Pancreas (tissue), 10 donors: ENCODE measurements around the gene FRMD4A. TPM values are rescaled to one million over a fixed set of nuclear protein-coding genes. Genes with fewer than 3 reads are reported as not detected.
"Not testable (repeated sequence)": the region's sequence is repeated elsewhere in the genome, so short reads cannot be mapped to it uniquely, and the experiment has no call there.

Experiments used
- ATAC-seq, 4 donors: fragments of 200-7000 bp; cut with Tn5 transposase; one replicate each; pipeline versions ENCODE4 v1.8.0 to v1.9.1; 2020; ENCODE audit warnings: mild to moderate bottlenecking in 4 of 4, moderate library complexity in 4 of 4
- DNase-seq, 6 donors: peaks; one replicate each; pipeline ENCODE4 v3.0.0-alpha.2; 2020
- FAIRE-seq: peaks from 2 replicates; lab custom pipeline; 2012; peaks lifted over from hg19 to GRCh38; lab: Jason Lieb, UNC
- H3K27ac ChIP-seq, 4 donors: fragments of 200-600 bp; sonication (generic); 1 replicate in 3 of 4; 2 replicates in 1 of 4; pipeline versions ENCODE4 v1.5.0 to v1.8.0; 2020
- H3K27me3 ChIP-seq, 4 donors: fragments of 200-600 bp; one replicate each; pipeline ENCODE4 v1.8.0; 2021
- H3K36me3 ChIP-seq, 3 donors: fragments of 200-600 bp; sonication (generic) in 1 of 3; one replicate each; pipeline versions ENCODE4 v1.5.0 to v1.8.0; 2020 to 2021
- H3K4me1 ChIP-seq, 3 donors: fragments of 200-600 bp; one replicate each; pipeline ENCODE4 v1.8.0; 2021
- H3K4me3 ChIP-seq, 4 donors: fragments of 200-600 bp; sonication (generic) in 2 of 4; one replicate each; pipeline versions ENCODE4 v1.5.0 to v1.8.0; 2020 to 2021
- H3K9me3 ChIP-seq, 4 donors: fragments of 200-600 bp; one replicate each; pipeline ENCODE4 v1.8.0; 2021
- WGBS, 2 donors: extraction: QIAGEN DNeasy Blood & Tissue Kit; methylation state at CpG; one replicate each; pipeline ENCODE4 v1.1.7; 2013; 5-methylcytosine and 5-hydroxymethylcytosine counted together
- intact Hi-C, 3 donors: fragments of 100-400 bp; cut with DNase I; formaldehyde crosslinking; loops; one replicate each; pipeline versions ENCODE4 v1.11.1 to v1.14.2; 2022
- polyA plus RNA-seq, 2 donors: library from polyadenylated mRNA; stranded (reverse); fragments of 200-250 nt; gene quantifications; one replicate each; pipeline ENCODE4 v1.2.3, GENCODE V29; 2013
- total RNA-seq, 6 donors: library from RNA; stranded (reverse); fragmentation: NEBNext Ultra II Directional in 4 of 6; extraction: Animal tissue kit (Norgen Biotek cat#: 25700) in 4 of 6; gene quantifications; one replicate each; pipeline versions ENCODE4 v1.2.1 to v1.2.4, GENCODE V29; 2021 to 2023
- TF ChIP-seq, protein P1 (sequence below), 4 donors: fragments of 200-600 bp; sonication (generic) in 3 of 4; IDR thresholded peaks; one replicate each; pipeline versions ENCODE4 v1.5.0 to v1.8.0; 2021; ENCODE audit warnings: antibody characterized with exemption in 4 of 4
- donor health status: healthy with polysubstance abuse.
- donor health status: DM: no; HTN: no; CAD: no; lungs with moderate emphysema.
- donor health status: DM: no; HTN: no; CAD: no.
- donor health status: control.
- donor health status: control.
- donor health status: Bipolar disorder and iron deficiency.
- donor health status: DM: yes; HTN: yes; CAD: no.
- donor health status: DM: no; HTN: no; CAD: no.
- donor health status: DM: no; HTN: no; CAD: no.
- donor health status: DM: yes; HTN: yes; CAD: no.

FRMD4A gene
- total and polyA plus RNA-seq, 8 donors: 13.5 to 27.5 (median 18.7) TPM

DNA sequence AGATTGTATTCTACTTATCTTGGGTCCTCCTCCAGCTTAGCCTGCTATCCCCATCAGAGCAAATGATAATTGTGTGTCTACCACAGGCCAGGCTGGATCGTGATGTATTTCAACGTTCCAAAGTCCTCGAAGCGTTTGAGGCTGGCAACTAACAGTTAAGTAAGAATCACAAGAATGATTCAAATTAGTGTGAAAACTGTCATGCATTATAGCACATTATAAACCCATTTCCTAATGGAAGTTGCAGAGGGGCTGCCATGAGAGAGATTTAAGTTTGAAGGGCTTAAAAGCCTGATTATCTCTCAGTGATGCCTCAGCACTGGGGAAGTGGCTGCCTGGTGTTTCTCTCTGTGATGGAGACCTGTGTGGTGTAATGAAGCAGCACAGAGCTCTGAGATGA, 119.1 kb downstream of the FRMD4A start:
- ATAC-seq (no peak), FAIRE-seq (no peak), DNase-seq (no peak)
- WGBS, 2 donors: 68 to 74% methylated on average over 4 of the region's 4 CpGs
- Histone ChIP-seq H3K9me3 (no peaks in the 10 kb centered on the region), H3K27ac (no peak overlapping the region), H3K36me3 (no peaks in the 10 kb centered on the region), H3K27me3 (no peaks in the 10 kb centered on the region), H3K4me3 (no peak overlapping the region), H3K4me1 (no peaks in the 10 kb centered on the region)
- TF ChIP-seq, protein P1, sequence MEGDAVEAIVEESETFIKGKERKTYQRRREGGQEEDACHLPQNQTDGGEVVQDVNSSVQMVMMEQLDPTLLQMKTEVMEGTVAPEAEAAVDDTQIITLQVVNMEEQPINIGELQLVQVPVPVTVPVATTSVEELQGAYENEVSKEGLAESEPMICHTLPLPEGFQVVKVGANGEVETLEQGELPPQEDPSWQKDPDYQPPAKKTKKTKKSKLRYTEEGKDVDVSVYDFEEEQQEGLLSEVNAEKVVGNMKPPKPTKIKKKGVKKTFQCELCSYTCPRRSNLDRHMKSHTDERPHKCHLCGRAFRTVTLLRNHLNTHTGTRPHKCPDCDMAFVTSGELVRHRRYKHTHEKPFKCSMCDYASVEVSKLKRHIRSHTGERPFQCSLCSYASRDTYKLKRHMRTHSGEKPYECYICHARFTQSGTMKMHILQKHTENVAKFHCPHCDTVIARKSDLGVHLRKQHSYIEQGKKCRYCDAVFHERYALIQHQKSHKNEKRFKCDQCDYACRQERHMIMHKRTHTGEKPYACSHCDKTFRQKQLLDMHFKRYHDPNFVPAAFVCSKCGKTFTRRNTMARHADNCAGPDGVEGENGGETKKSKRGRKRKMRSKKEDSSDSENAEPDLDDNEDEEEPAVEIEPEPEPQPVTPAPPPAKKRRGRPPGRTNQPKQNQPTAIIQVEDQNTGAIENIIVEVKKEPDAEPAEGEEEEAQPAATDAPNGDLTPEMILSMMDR (IDR thresholded peaks at IDR 0.05): no peak
- intact Hi-C loops: no loop called here

DNA sequence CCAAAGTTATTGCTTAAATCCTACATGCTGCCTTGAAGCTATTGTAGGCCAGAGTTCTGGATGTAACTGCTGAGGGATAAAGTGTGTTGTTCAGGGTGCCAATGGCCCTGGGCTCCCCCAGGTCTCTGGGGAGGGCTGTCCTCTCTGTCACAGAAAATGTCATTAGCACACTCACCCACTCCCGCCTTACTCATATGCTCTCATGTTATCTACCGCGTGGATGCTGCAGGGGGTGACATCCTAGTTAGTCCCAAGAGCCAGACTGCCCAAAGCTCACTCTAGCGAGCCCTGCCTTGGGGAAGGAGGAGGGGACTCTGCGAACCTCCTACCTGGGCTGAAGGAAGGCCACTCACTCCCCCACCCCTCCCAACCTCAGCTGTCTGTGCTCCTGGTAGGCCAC, 122.5 kb downstream of the FRMD4A start:
- Histone ChIP-seq H3K27ac (no peak overlapping the region), H3K27me3 (no peaks in the 10 kb centered on the region), H3K4me3 (no peak overlapping the region), H3K36me3 (no peaks in the 10 kb centered on the region), H3K9me3 (no peaks in the 10 kb centered on the region), H3K4me1 (no peaks in the 10 kb centered on the region)
- intact Hi-C loops: no loop called here
- WGBS, 2 donors: 91 to 94% methylated on average over 5 of the region's 5 CpGs
- no peak for ATAC-seq
- no peak for DNase-seq
- TF ChIP-seq, protein P1 (IDR thresholded peaks at IDR 0.05): no peak
- no peak for FAIRE-seq

DNA sequence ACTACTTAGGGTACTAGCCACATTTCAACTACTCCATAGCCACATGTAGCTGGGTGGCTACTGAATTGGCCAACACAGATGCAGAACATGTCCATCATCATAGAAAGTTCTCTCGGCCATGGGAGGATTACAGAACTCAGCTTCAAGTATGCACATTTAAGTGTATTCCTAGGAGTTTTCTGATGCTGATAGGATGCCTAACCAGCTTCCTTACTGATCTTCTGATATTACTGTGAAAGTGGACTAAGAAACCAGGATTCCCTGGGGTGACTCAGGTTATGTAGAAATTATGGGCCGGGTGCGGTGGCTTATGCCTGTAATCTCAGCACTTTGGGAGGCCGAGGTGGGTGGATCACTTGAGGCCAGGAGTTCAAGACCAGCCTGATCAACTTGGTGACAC, 125.5 kb downstream of the FRMD4A start:
- H3K36me3 ChIP-seq: no peaks in the 10 kb centered on the region
- no peak for ATAC-seq
- intact Hi-C loops: no loop called here
- no peak overlapping the region for H3K4me3 ChIP-seq
- no peak for DNase-seq
- H3K4me1 ChIP-seq: no peaks in the 10 kb centered on the region
- no peak overlapping the region for H3K27ac ChIP-seq
- no peaks in the 10 kb centered on the region for H3K27me3 ChIP-seq
- FAIRE-seq: no peak
- TF ChIP-seq, protein P1 (IDR thresholded peaks at IDR 0.05): no peak
- H3K9me3 ChIP-seq: no peaks in the 10 kb centered on the region
- 91 to 97% methylated on average over 4 of the region's 4 CpGs for WGBS, 2 donors

DNA sequence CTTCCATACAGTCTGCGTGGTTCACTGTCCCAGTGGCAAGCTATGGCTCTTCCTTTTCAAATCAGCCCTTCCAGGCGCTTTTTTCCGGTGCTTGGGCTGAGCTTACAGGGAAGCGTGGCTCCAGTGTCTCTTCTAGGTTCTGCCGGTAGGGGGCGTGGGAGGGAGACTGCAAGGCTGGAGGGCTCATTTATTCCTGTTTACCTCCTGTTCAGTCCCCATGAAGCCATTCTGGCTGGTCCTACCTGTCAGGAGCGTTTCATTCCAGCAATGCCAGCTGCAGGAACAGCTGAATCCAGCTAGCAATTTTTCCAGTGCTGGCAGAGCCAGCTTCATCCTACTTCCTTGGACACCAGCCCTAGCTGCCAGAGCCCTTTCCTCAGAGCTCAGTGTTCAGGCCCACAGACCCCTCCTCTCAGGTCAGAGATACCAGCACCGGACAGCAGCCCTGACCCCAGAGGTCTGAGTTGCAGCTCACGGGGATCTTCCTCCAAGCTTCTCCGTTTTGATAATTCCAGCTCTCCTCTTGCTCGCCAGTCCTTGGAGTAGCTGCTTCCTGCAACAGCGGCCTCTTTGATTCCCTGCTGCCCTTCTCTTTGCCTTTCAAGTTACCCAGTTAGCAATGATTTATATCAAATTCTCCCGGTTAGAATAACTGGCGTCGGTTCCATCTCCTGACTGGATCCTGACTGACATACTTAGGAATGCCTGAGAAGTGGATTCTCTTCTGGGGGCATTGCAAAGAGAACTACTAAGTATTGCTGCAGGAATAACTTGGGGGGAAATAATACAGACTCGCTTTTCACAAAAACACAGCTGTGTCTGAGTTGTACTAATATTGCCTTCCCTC, 129.8 kb downstream of the FRMD4A start:
- ATAC-seq (peak in 1 of 4 donors; percentile 24), DNase-seq (peak in 5 of 6 donors; percentile 17 to 58 (median 43)), FAIRE-seq (no peak)
- intact Hi-C loops: no loop called here
- TF ChIP-seq, protein P1 (IDR thresholded peaks at IDR 0.05): no peak
- no peak overlapping the region for H3K4me3 ChIP-seq
- H3K27me3 ChIP-seq: no peaks in the 10 kb centered on the region
- H3K4me1 ChIP-seq: peaks cover 4 to 6% (median 4%) of the 10 kb centered on the region in 3 donors
- no peak overlapping the region for H3K27ac ChIP-seq
- H3K9me3 ChIP-seq: no peaks in the 10 kb centered on the region
- WGBS, 2 donors: 58 to 61% methylated on average over 16 of the region's 16 CpGs
- H3K36me3 ChIP-seq: no peaks in the 10 kb centered on the region

DNA sequence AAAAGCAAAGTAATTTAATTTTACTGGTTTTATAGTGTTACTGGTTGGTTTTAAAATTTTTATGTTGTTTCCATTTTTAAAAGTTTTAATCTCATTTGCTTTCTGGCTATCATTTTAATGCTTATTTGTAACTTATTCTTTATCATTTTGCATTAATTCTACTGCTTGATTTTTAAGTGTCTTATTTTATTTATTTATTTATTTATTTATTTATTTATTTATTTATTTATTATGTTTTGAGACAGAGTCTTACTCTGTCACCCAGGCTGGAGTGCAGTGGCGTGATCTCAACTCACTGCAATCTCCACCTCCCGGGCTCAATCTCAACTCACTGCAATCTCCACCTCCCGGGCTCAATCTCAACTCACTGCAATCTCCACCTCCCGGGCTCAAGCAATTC, 131.6 kb downstream of the FRMD4A start:
- DNase-seq, H3K9me3 ChIP-seq, FAIRE-seq, H3K27me3 ChIP-seq, H3K4me1 ChIP-seq, ATAC-seq, H3K27ac ChIP-seq, H3K4me3 ChIP-seq, H3K36me3 ChIP-seq: not testable (repeated sequence)
- intact Hi-C loops: loop anchor here in 2 of 3 donors (5.0 to 10.0 kb wide), 3 partner anchors 126 to 278 kb away; no protein-coding TSS in a partner anchor
- WGBS, 2 donors: 92% methylated on average over 4 of the region's 4 CpGs
